NB4 (cell line): ENCODE measurements around the gene GRP.

Source experiments
- MAX ChIP-seq: IDR thresholded peaks from 2 replicates; pipeline ENCODE4 v1.6.1; 2011; ENCODE audit warnings: low read depth, low read length
- POLR2A ChIP-seq: IDR thresholded peaks from 2 replicates; pipeline ENCODE4 v1.6.1; 2011; ENCODE audit warnings: mild to moderate bottlenecking; ENCODE audit not compliant: insufficient read length; ENCODE audit errors: extremely low read depth

DNA sequence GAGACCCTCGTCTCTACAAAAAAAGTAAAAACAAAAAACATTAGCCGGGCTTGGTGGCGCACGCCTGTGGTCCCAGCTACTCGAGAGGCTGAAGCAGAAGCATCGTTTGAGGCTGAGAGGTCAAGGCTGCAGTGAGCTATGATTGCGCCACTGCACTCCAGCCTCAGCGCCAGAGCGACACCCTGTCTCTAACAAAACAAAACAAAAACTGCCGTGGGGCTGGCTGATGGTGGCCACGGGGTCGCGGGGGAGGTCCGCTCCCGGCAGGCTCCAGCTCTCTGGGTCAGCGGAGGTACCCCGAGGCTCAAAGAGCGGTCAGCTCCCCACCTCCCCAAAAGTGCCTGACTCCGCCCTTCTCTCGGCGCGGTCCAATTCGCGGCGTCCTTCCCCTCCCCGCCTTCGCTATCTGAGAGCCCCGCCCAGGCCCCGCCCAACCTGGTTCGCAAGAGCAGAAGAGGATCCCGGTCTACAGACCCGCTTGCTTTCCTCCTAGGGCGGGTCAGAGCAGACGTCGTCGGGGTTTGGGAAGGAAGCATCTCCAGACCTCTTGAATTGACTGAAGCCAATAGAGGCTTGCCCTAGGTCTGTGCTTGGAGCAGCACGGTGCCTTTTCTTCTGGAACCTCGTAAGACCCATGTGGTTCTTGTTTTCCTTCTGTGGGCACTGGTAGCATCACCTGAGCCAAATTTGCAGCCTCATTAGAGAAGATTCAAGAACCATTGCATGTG lies 45.5 kb downstream of the GRP start:
- TF ChIP-seq MAX (no peak), POLR2A (no peak)
